Stimulated activated CD4-positive, alpha-beta T cell treated with anti-CD3 and anti-CD28 coated beads, Interleukin-2, amount 100 ng/mL, for 24 hours (primary cell): ENCODE results near the gene RERE.

Source experiments
- DNase-seq, 2 donors: peaks; one replicate each; pipeline ENCODE4 v3.0.0-alpha.2; 2020

The RERE gene

GRCh38 chr1:8497210-8497819 lies 320.1 kb downstream of the RERE start:
- DNase-seq: no peak

- DNase-seq: no peak
Measured at GRCh38 chr1:8496473-8496872, 321.0 kb downstream of the RERE start.

- peak; percentile 33 to 55 for DNase-seq
Measured at GRCh38 chr1:8495928-8496401, 321.5 kb downstream of the RERE start.

GRCh38 chr1:8494681-8495080 lies 322.8 kb downstream of the RERE start:
- no peak for DNase-seq

- DNase-seq: no peak
Measured at GRCh38 chr1:8493916-8494540, 323.4 kb downstream of the RERE start.

- DNase-seq: no peak
Measured at GRCh38 chr1:8487249-8487648, 330.2 kb downstream of the RERE start.

GRCh38 chr1:8486047-8486446 lies 331.4 kb downstream of the RERE start:
- DNase-seq: no peak

- DNase-seq: no peak
Measured at GRCh38 chr1:8483586-8483985, 333.9 kb downstream of the RERE start.

GRCh38 chr1:8482979-8483381 lies 334.5 kb downstream of the RERE start:
- no peak for DNase-seq

- no peak for DNase-seq
Measured at GRCh38 chr1:8481650-8482380, 335.6 kb downstream of the RERE start.

GRCh38 chr1:8478566-8478965 lies 338.9 kb downstream of the RERE start:
- no peak for DNase-seq

GRCh38 chr1:8477983-8478362 lies 339.5 kb downstream of the RERE start:
- no peak for DNase-seq

- DNase-seq: peak; percentile 23 to 30
Measured at GRCh38 chr1:8477166-8477982, 340.1 kb downstream of the RERE start.

- no peak for DNase-seq
Measured at GRCh38 chr1:8476006-8476405, 341.4 kb downstream of the RERE start.

- DNase-seq: no peak
Measured at GRCh38 chr1:8474369-8474768, 343.1 kb downstream of the RERE start.

- DNase-seq: no peak
Measured at GRCh38 chr1:8473891-8474300, 343.5 kb downstream of the RERE start.

- no peak for DNase-seq
Measured at GRCh38 chr1:8473121-8473875, 344.1 kb downstream of the RERE start.

GRCh38 chr1:8472668-8473067 lies 344.8 kb downstream of the RERE start:
- peak; percentile 44 to 53 for DNase-seq

GRCh38 chr1:8471451-8471850 lies 346.0 kb downstream of the RERE start:
- no peak for DNase-seq

GRCh38 chr1:8468751-8469150 lies 348.7 kb downstream of the RERE start:
- DNase-seq: no peak

GRCh38 chr1:8467308-8467707 lies 350.1 kb downstream of the RERE start:
- DNase-seq: no peak

GRCh38 chr1:8465692-8466091 lies 351.7 kb downstream of the RERE start:
- no peak for DNase-seq

GRCh38 chr1:8465013-8465412 lies 352.4 kb downstream of the RERE start:
- no peak for DNase-seq
